GM12872 (cell line): ENCODE results near the gene GYS1.

Experiments used
- CTCF ChIP-seq: IDR thresholded peaks from 3 replicates; pipeline ENCODE4 v1.5.1; 2011; ENCODE audit warnings: low read depth, mild to moderate bottlenecking, low read length, moderate library complexity; ENCODE audit not compliant: insufficient read depth

The GYS1 gene

GRCh38 chr19:48921721-48922500 lies 71.2 kb downstream of the GYS1 start:
- no peak for TF ChIP-seq CTCF

- TF ChIP-seq CTCF, result no peak
Measured at GRCh38 chr19:48920949-48921348, 72.2 kb downstream of the GYS1 start.

- no peak for TF ChIP-seq CTCF
Measured at GRCh38 chr19:48918801-48919247, 74.3 kb downstream of the GYS1 start.
